Adrenal gland (tissue), 5 donors: Measurements from ENCODE around the gene DYNC1I1.

Experiments
- CTCF ChIP-seq, 6 experiments: fragments of 450-650 bp in 4 of 6; fragments of 200-600 bp in 2 of 6; sonication (generic) in 1 of 6; IDR thresholded peaks; 1 replicate in 5 of 6; 2 replicates in 1 of 6; pipeline versions ENCODE4 v1.5.1 to v1.8.0; 2016 to 2021; ENCODE audit warnings: antibody characterized with exemption in 6 of 6, mild to moderate bottlenecking in 2 of 6, moderate library complexity in 1 of 6
- POLR2A ChIP-seq, 2 donors: fragments of 450-650 bp; IDR thresholded peaks; one replicate each; pipeline ENCODE4 v1.6.1; 2017; ENCODE audit warnings: antibody characterized with exemption in 2 of 2, mild to moderate bottlenecking in 2 of 2, moderate library complexity in 1 of 2
- donor health status: DM: no; HTN: no; CAD: no.

- TF ChIP-seq CTCF (IDR thresholded peaks at IDR 0.05) = no peak
- no peak for TF ChIP-seq POLR2A (IDR thresholded peaks at IDR 0.05)
Measured at GRCh38 chr7:95802270-95802669, 29.9 kb downstream of the DYNC1I1 start.
